K562 (cell line): ENCODE data around the gene RHOV. TPM values are rescaled to one million over a fixed set of nuclear protein-coding genes. Genes with fewer than 3 reads are reported as not detected.

ENCODE experiments used
- ATF4 ChIP-seq: fragments of 450-650 bp; formaldehyde crosslinking; IDR thresholded peaks from 2 replicates; pipeline ENCODE4 v1.4.0; 2022; ENCODE audit warnings: mild to moderate bottlenecking, moderate library complexity
- BCOR ChIP-seq: fragments of 450-650 bp; IDR thresholded peaks from 2 replicates; pipeline ENCODE4 v1.6.1; 2016
- DACH1 ChIP-seq: fragments of 450-650 bp; IDR thresholded peaks from 2 replicates; pipeline ENCODE4 v1.6.1; 2018; ENCODE audit not compliant: partially characterized antibody
- E2F4 ChIP-seq: sonication (generic); formaldehyde crosslinking; IDR thresholded peaks from 2 replicates; pipeline ENCODE4 v1.8.0; 2022; ENCODE audit warnings: mild to moderate bottlenecking, low read depth, missing genetic modification reagents
- ERF ChIP-seq: fragments of 450-650 bp; formaldehyde crosslinking; IDR thresholded peaks from 2 replicates; pipeline ENCODE4 v1.4.0; 2020; ENCODE audit warnings: mild to moderate bottlenecking, mixed read lengths
- KLF13 ChIP-seq: fragments of 450-650 bp; IDR thresholded peaks from 2 replicates; pipeline ENCODE4 v1.6.1; 2016; ENCODE audit warnings: missing genetic modification characterization, low read depth, mild to moderate bottlenecking, missing compliant biosample characterization, moderate library complexity, borderline replicate concordance
- KLF16 ChIP-seq: IDR thresholded peaks from 2 replicates; pipeline ENCODE4 v1.6.1; 2016; ENCODE audit warnings: antibody characterized with exemption
- LCOR ChIP-seq: sonication (generic); formaldehyde crosslinking; IDR thresholded peaks from 2 replicates; pipeline ENCODE4 v1.8.0; 2022; ENCODE audit warnings: mild to moderate bottlenecking, missing genetic modification reagents
- MTA1 ChIP-seq: fragments of 450-650 bp; IDR thresholded peaks from 2 replicates; pipeline ENCODE4 v1.6.1; 2017; ENCODE audit warnings: borderline replicate concordance
- NKRF ChIP-seq: fragments of 450-650 bp; IDR thresholded peaks from 2 replicates; pipeline ENCODE4 v1.6.1; 2016; ENCODE audit warnings: borderline replicate concordance
- NRF1 ChIP-seq, 2 experiments: fragments of 450-650 bp; IDR thresholded peaks in 1 of 2; conservative IDR thresholded peaks in 1 of 2; 2 replicates each; pipeline ENCODE4 v1.6.1; 2014; ENCODE audit warnings: mild to moderate bottlenecking in 2 of 2
- PYGO2 ChIP-seq: fragments of 450-650 bp; IDR thresholded peaks from 2 replicates; pipeline ENCODE4 v1.6.1; 2016; ENCODE audit warnings: mild to moderate bottlenecking, missing genetic modification characterization, moderate library complexity, missing compliant biosample characterization
- RB1 ChIP-seq: fragments of 450-650 bp; IDR thresholded peaks from 2 replicates; pipeline ENCODE4 v1.6.1; 2017; ENCODE audit warnings: low read depth, mild to moderate bottlenecking
- TAF7 ChIP-seq: fragments of 450-650 bp; IDR thresholded peaks from 2 replicates; pipeline ENCODE4 v1.6.1; 2016; ENCODE audit warnings: missing genetic modification characterization, missing compliant biosample characterization
- YY1 ChIP-seq, 3 experiments: IDR thresholded peaks; 2 replicates each; pipeline ENCODE4 v1.6.1; 2011; ENCODE audit warnings: low read length in 2 of 3, mild to moderate bottlenecking in 2 of 3, moderate library complexity in 2 of 3, borderline replicate concordance in 1 of 3, control low read depth in 1 of 3, low read depth in 1 of 3; ENCODE audit not compliant: insufficient read depth in 3 of 3, insufficient replicate concordance in 2 of 3, control insufficient read depth in 1 of 3, insufficient read length in 1 of 3; ENCODE audit errors: extremely low read depth in 1 of 3
- ZBTB26 ChIP-seq: fragments of 450-650 bp; formaldehyde crosslinking; IDR thresholded peaks from 2 replicates; pipeline ENCODE4 v1.4.0; 2022; ENCODE audit warnings: missing genetic modification characterization
- ZNF165 ChIP-seq: fragments of 250-450 bp; sonication (Bioruptor Pico); IDR thresholded peaks from 2 replicates; pipeline ENCODE4 v1.4.0; 2020; ENCODE audit warnings: borderline replicate concordance
- ZNF217 ChIP-seq: sonication (generic); formaldehyde crosslinking; IDR thresholded peaks from 2 replicates; pipeline ENCODE4 v1.8.0; 2022; ENCODE audit warnings: mild to moderate bottlenecking, missing genetic modification reagents
- ZNF263 ChIP-seq: sonication (generic); formaldehyde crosslinking; IDR thresholded peaks from 2 replicates; pipeline ENCODE4 v1.8.0; 2022; ENCODE audit warnings: mild to moderate bottlenecking, missing genetic modification reagents, borderline replicate concordance
- ZNF384 ChIP-seq: IDR thresholded peaks from 2 replicates; pipeline ENCODE4 v1.6.1; 2012; ENCODE audit warnings: low read depth, low read length, improper control_type of control experiment
- ZNF444 ChIP-seq: fragments of 250-450 bp; sonication (Bioruptor Pico); IDR thresholded peaks from 2 replicates; pipeline ENCODE4 v1.4.0; 2020; ENCODE audit warnings: mild to moderate bottlenecking, moderate library complexity
- ZNF707 ChIP-seq: fragments of 250-450 bp; sonication (Bioruptor Pico); conservative IDR thresholded peaks from 2 replicates; pipeline ENCODE4 v1.8.0; 2022; ENCODE audit warnings: inconsistent platforms, mild to moderate bottlenecking, moderate library complexity
- ZNF766 ChIP-seq: fragments of 200-800 bp; sonication (Bioruptor generic); conservative IDR thresholded peaks from 2 replicates; pipeline ENCODE4 v1.6.1; 2016; ENCODE audit warnings: missing genetic modification characterization, missing compliant biosample characterization
- ZNF830 ChIP-seq: fragments of 250-450 bp; sonication (Bioruptor Pico); IDR thresholded peaks from 2 replicates; pipeline ENCODE4 v1.5.0; 2021; ENCODE audit warnings: mild to moderate bottlenecking
- polyA plus RNA-seq, 8 experiments: library from polyadenylated mRNA; depleted of rRNA in 4 of 8; stranded (reverse) in 5 of 8; unstranded in 3 of 8; fragments of >200 nt; fragmentation: Nextera tagmentation in 2 of 8; fragmentation: Illumina TruSeq in 1 of 8; extraction: Ambion mirVana in 2 of 8; extraction: Trizol in 1 of 8; gene quantifications; 2 replicates each; pipeline versions ENCODE4 v1.2.1 to v1.2.3, GENCODE V29; 2011 to 2014; ENCODE audit warnings: inconsistent platforms in 1 of 8, missing spikeins in 1 of 8
- total RNA-seq, 7 experiments: library from RNA; depleted of rRNA in 6 of 7; stranded (reverse); fragments of >200 nt in 6 of 7; fragmentation: Illumina TruSeq in 2 of 7; extraction: Trizol in 2 of 7; gene quantifications; 2 replicates each; pipeline versions ENCODE4 v1.2.1 to v1.2.3, GENCODE V29; 2011 to 2021; ENCODE audit warnings: low replicate concordance in 1 of 7

The RHOV gene
- total and polyA plus RNA-seq, 9 of the 15 experiments (the other 6 are each of a cell fraction or from before 2014, with no cell fraction given): 0.08 to 2.0 (median 1.1) TPM

- TF ChIP-seq NRF1 (conservative IDR thresholded peaks at IDR 0.05 in 1 of 2, IDR thresholded peaks at IDR 0.05 in 1 of 2): 0 out of 4 replicates have a peak, but pooled peaks of 1 of the 2 experiments have one; percentile 29
- no peak for TF ChIP-seq ZNF263
- no peak for TF ChIP-seq RB1
- TF ChIP-seq ZNF766 (CRISPR knock-in tag): no peak
- peak; percentile 88 for TF ChIP-seq KLF16
- TF ChIP-seq E2F4 (CRISPR knock-in tag): no peak
- TF ChIP-seq ZNF217: no peak
- no peak for TF ChIP-seq ZNF830 (CRISPR knock-in tag)
- TF ChIP-seq LCOR (CRISPR knock-in tag): no peak
- no peak for TF ChIP-seq ERF (CRISPR knock-in tag)
- TF ChIP-seq DACH1: no peak
- peak; percentile 88 for TF ChIP-seq ZNF384
- TF ChIP-seq MTA1: no peak
- 0 out of 2 replicates have a peak, but pooled peaks have one; percentile 29 for TF ChIP-seq NKRF
- TF ChIP-seq ZNF444 (CRISPR knock-in tag): no peak
- TF ChIP-seq ZBTB26: no peak
- TF ChIP-seq YY1 (IDR thresholded peaks at IDR 0.05; ENCODE audit: borderline replicate concordance in 1 of 3, control insufficient read depth in 1 of 3, extremely low read depth in 1 of 3, insufficient read depth in 3 of 3, insufficient read length in 1 of 3, insufficient replicate concordance in 2 of 3, low read depth in 1 of 3, low read length in 2 of 3): no peak
- TF ChIP-seq PYGO2 (tag): no peak
- peak; percentile 54; the same call in 1 of the 2 replicates for TF ChIP-seq BCOR
- peak; percentile 59; the same call in 1 of the 2 replicates for TF ChIP-seq KLF13 (tag)
- no peak for TF ChIP-seq ATF4 (CRISPR knock-in tag)
- no peak for TF ChIP-seq ZNF707 (CRISPR knock-in tag)
- no peak for TF ChIP-seq ZNF165 (CRISPR knock-in tag)
- no peak for TF ChIP-seq TAF7
Observed at GRCh38 chr15:40879609-40880008, 5.6 kb upstream of the RHOV start (continued).
